ENCODE data around the gene ORC1.
A peak's percentile ranks its signal among the peaks of the same experiment; 100 is the strongest.

The ORC1 gene

DNA sequence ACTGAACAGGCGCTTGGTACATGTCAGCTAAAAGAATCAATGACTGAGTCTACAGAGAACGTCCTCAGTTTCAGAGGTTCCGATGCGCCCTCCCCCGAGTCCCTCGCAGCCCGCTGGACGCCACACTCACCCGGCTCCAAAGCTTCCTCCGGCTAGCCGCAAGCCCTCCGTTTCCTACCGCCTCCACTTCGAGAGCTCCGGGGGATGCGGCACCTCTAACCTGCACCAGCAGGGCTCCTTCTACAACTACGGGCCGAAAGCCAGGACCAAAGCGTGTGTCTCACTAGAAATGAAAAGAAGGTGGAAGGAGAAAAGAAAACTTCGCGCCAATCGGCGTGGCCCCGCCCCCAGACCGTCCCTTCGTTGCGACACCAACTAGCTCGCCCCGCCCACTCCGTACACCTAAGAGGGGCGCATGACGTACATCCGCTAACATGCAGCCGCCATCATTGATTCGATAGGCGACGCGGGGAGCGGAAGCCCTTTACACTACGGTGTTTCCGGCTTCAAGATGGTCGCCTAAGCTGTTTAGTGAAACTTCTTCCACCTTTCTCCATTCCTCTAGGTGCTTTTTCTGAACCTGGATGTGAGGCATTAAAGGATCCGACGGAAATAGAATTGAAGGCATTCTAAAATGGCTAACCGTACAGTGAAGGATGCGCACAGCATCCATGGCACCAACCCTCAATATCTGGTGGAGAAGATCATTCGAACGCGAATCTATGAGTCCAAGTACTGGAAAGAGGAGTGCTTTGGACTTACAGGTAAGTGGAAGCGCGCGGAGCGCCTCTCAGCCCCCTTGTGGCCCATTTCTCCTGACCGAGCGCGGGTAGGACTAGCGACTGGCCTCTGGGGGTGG is at the start of gene ORC1, which contains the start of gene PRPF38A:
Gene ORC1 (minus strand): TSS at position 308 of the 859 bp plus-strand sequence. CDS start 2,200 bp downstream, outside the sequence.
Gene PRPF38A (plus strand): TSS at position 487 of the 859 bp plus-strand sequence. CDS start 148 bp downstream, at position 635.
- DNase-seq (ENCODE audit: low read depth): peak; percentile 94
- TF ChIP-seq, protein P1, sequence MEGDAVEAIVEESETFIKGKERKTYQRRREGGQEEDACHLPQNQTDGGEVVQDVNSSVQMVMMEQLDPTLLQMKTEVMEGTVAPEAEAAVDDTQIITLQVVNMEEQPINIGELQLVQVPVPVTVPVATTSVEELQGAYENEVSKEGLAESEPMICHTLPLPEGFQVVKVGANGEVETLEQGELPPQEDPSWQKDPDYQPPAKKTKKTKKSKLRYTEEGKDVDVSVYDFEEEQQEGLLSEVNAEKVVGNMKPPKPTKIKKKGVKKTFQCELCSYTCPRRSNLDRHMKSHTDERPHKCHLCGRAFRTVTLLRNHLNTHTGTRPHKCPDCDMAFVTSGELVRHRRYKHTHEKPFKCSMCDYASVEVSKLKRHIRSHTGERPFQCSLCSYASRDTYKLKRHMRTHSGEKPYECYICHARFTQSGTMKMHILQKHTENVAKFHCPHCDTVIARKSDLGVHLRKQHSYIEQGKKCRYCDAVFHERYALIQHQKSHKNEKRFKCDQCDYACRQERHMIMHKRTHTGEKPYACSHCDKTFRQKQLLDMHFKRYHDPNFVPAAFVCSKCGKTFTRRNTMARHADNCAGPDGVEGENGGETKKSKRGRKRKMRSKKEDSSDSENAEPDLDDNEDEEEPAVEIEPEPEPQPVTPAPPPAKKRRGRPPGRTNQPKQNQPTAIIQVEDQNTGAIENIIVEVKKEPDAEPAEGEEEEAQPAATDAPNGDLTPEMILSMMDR (IDR thresholded peaks at IDR 0.05; ENCODE audit: low read depth, low read length, missing control alignments): peak; percentile 71
- peak within 1 kb of the TSS; percentile 94 for H3K4me3 ChIP-seq (ENCODE audit: low read depth, low read length)

DNA sequence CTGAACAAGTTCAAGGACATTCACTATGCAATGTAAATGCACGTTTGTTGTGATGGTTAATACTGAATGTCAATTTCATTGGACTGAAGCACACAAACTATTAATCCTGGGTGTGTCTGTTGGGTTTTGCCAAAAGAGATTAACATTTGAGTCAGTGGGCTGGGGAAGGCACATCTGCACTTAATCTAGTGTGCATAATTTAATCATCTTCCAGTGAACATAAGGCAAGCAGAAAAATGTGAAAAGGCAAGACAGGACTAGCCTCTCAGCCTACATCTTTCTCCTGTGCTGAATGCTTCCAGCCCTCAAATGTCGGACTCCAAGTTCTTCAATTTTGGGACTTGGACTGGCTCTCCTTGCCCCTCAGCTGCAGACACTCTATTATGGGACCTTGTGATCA is 40.2 kb upstream of the ORC1 start:
- TF ChIP-seq, protein P1 (IDR thresholded peaks at IDR 0.05; ENCODE audit: low read depth, low read length, missing control alignments): no peak
- no peak for DNase-seq (ENCODE audit: low read depth)
- H3K4me3 ChIP-seq (ENCODE audit: low read depth, low read length): no peak overlapping the region

- TF ChIP-seq, protein P1 (IDR thresholded peaks at IDR 0.05; ENCODE audit: low read depth, low read length, missing control alignments): no peak
- H3K4me3 ChIP-seq (ENCODE audit: low read depth, low read length): no peak overlapping the region
- no peak for DNase-seq (ENCODE audit: low read depth)
Measured at GRCh38 chr1:52439976-52440375, 35.8 kb upstream of the ORC1 start.

GRCh38 chr1:52436817-52437216 is 32.6 kb upstream of the ORC1 start:
- H3K4me3 ChIP-seq (ENCODE audit: low read depth, low read length): no peak overlapping the region
- no peak for DNase-seq (ENCODE audit: low read depth)
- TF ChIP-seq, protein P1 (IDR thresholded peaks at IDR 0.05; ENCODE audit: low read depth, low read length, missing control alignments): no peak

DNA sequence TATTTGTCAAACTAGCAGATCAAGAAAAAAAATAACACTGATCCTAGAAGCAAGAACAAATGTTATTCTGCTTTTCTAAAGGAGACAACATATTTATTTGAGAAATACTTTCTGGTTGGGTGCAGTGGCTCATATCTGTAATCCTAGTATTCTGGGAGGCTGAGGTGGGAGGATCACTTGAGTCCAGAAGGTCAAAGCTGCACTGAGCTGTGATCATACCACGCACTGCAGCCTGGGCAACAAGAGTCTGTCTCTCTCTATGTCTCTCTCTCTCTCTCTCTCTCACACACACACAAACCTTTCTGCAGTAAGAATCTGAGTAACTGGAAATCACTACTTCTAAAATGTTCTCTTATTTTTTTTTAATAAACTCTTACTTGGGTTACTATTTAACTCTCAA is 31.4 kb upstream of the ORC1 start:
- no peak overlapping the region for H3K4me3 ChIP-seq (ENCODE audit: low read depth, low read length)
- TF ChIP-seq, protein P1 (IDR thresholded peaks at IDR 0.05; ENCODE audit: low read depth, low read length, missing control alignments): no peak
- DNase-seq (ENCODE audit: low read depth): no peak

- H3K4me3 ChIP-seq (ENCODE audit: low read depth, low read length): no peak overlapping the region
- TF ChIP-seq, protein P1 (IDR thresholded peaks at IDR 0.05; ENCODE audit: low read depth, low read length, missing control alignments): no peak
- DNase-seq (ENCODE audit: low read depth): no peak
Measured at GRCh38 chr1:52435211-52435610, 31.0 kb upstream of the ORC1 start.
